Activated T-cell treated with anti-CD3 and anti-CD28 coated beads for 1 hour (primary cell): ENCODE data around the gene CHRNA7.
"Not testable (repeated sequence)": the region's sequence is repeated elsewhere in the genome, so short reads cannot be mapped to it uniquely, and the experiment has no call there.

Experiments
- DNase-seq: peaks from one replicate; pipeline ENCODE4 v3.0.0-alpha.2; 2020; ENCODE audit warnings: low read depth

The CHRNA7 gene

GRCh38 chr15:32193780-32194179, 163.5 kb downstream of the CHRNA7 start:
- DNase-seq: not testable (repeated sequence)

- not testable (repeated sequence) for DNase-seq
Measured at GRCh38 chr15:32196206-32196605, 165.9 kb downstream of the CHRNA7 start.

GRCh38 chr15:32198938-32199337, 168.6 kb downstream of the CHRNA7 start:
- not testable (repeated sequence) for DNase-seq

- DNase-seq: not testable (repeated sequence)
Measured at GRCh38 chr15:32209081-32209480, 178.8 kb downstream of the CHRNA7 start.

DNA sequence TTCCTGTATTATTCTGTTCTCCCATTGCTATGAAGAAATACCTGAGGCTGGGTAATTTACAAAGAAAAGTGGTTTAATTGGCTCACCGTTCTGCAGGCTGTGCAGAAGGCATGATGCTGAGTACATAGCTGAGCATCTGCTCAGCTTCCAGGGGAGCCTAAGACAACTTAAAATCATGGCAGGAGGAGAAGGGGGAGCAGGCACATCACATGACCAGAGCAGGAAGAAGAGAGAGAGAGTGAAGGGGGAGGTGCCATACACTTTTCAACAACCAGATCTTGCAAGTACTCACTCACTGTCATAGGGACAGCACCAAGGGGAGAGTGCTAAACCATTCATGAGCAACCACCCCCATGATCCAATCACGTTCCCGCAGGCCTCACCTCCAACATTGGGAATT, 188.4 kb downstream of the CHRNA7 start:
- DNase-seq: no peak
